ENCODE measurements around the gene FLAD1. TPM values are rescaled to one million over a fixed set of nuclear protein-coding genes. Genes with fewer than 3 reads are reported as not detected.
A peak's percentile ranks its signal among the peaks of the same experiment; 100 is the strongest.

FLAD1 gene
- total RNA-seq, 2 experiments from 2014 or later: 48.2 to 63.7 TPM

- CTCF ChIA-PET: interaction anchor here (0.7 to 2.4 kb wide), 22 partner anchors 8 to 476 kb away, joined by 3 to 14 read pairs (median 3); partner anchors contain the start of genes PMVK and SHC1
- no peak overlapping the region for H3K4me3 Mint-ChIP-seq
- H3K4me1 Mint-ChIP-seq: peaks cover 54% of the 10 kb centered on the region
- peak; percentile 59 for DNase-seq
- H3K27me3 Mint-ChIP-seq: no peaks in the 10 kb centered on the region
- H3K27ac Mint-ChIP-seq: peak overlapping the region; percentile 97
- ATAC-seq: no peak
- no peaks in the 10 kb centered on the region for H3K9me3 Mint-ChIP-seq (ENCODE audit: low read depth)
- peaks cover 2% of the 10 kb centered on the region for H3K36me3 Mint-ChIP-seq
Observed at GRCh38 chr1:154943649-154944400, 39.3 kb upstream of the FLAD1 start.

- ATAC-seq (no peak), DNase-seq (no peak)
- peaks cover 4% of the 10 kb centered on the region for H3K36me3 Mint-ChIP-seq
- CTCF ChIA-PET: interaction anchor here (0.7 to 2.4 kb wide), 24 partner anchors 8 to 477 kb away, joined by 3 to 14 read pairs (median 3); partner anchors contain the start of gene PMVK
- peak overlapping the region; percentile 97 for H3K27ac Mint-ChIP-seq
- no peaks in the 10 kb centered on the region for H3K27me3 Mint-ChIP-seq
- H3K4me3 Mint-ChIP-seq: no peak overlapping the region
- no peaks in the 10 kb centered on the region for H3K9me3 Mint-ChIP-seq (ENCODE audit: low read depth)
- peaks cover 48% of the 10 kb centered on the region for H3K4me1 Mint-ChIP-seq
Observed at GRCh38 chr1:154944401-154945159, 38.6 kb upstream of the FLAD1 start.

- H3K36me3 Mint-ChIP-seq: peaks cover 4% of the 10 kb centered on the region
- H3K27ac Mint-ChIP-seq: no peak overlapping the region
- DNase-seq (no peak), ATAC-seq (no peak)
- H3K4me3 Mint-ChIP-seq: no peak overlapping the region
- CTCF ChIA-PET: interaction anchor here (0.8 to 2.4 kb wide), 7 partner anchors 9 to 386 kb away, joined by 3 to 14 read pairs (median 3); partner anchors contain the start of gene PMVK
- H3K9me3 Mint-ChIP-seq (ENCODE audit: low read depth): no peaks in the 10 kb centered on the region
- H3K27me3 Mint-ChIP-seq: no peaks in the 10 kb centered on the region
- peaks cover 44% of the 10 kb centered on the region for H3K4me1 Mint-ChIP-seq
Observed at GRCh38 chr1:154945160-154945961, 37.8 kb upstream of the FLAD1 start.

GRCh38 chr1:154945962-154946850, 36.9 kb upstream of the FLAD1 start:
- Mint-ChIP-seq H3K27ac (peak overlapping the region; percentile 1), H3K4me3 (no peak overlapping the region), H3K4me1 (peaks cover 44% of the 10 kb centered on the region), H3K36me3 (peaks cover 9% of the 10 kb centered on the region), H3K9me3 (ENCODE audit: low read depth) (no peaks in the 10 kb centered on the region), H3K27me3 (no peaks in the 10 kb centered on the region)
- no peak for DNase-seq
- CTCF ChIA-PET: interaction anchor here (0.9 to 1.3 kb wide), 4 partner anchors 9 to 387 kb away, joined by 3 to 4 read pairs (median 3); partner anchors contain the start of gene PMVK
- no peak for ATAC-seq

- no peaks in the 10 kb centered on the region for H3K27me3 Mint-ChIP-seq
- H3K36me3 Mint-ChIP-seq: peaks cover 14% of the 10 kb centered on the region
- no peak overlapping the region for H3K27ac Mint-ChIP-seq
- no peak overlapping the region for H3K4me3 Mint-ChIP-seq
- H3K4me1 Mint-ChIP-seq: peaks cover 42% of the 10 kb centered on the region
- DNase-seq: no peak
- CTCF ChIA-PET: interaction anchor here (0.8 to 1.0 kb wide), 3 partner anchors 13 to 70 kb away, joined by 3 to 4 read pairs (median 4); partner anchors contain the start of gene PYGO2
- no peaks in the 10 kb centered on the region for H3K9me3 Mint-ChIP-seq (ENCODE audit: low read depth)
- no peak for ATAC-seq
Observed at GRCh38 chr1:154948079-154948478, 35.1 kb upstream of the FLAD1 start.

- ATAC-seq (peak; percentile 12), DNase-seq (peak; percentile 73)
- H3K9me3 Mint-ChIP-seq (ENCODE audit: low read depth): no peaks in the 10 kb centered on the region
- no peaks in the 10 kb centered on the region for H3K27me3 Mint-ChIP-seq
- H3K4me3 Mint-ChIP-seq: peak overlapping the region; percentile 67
- CTCF ChIA-PET: interaction anchor here (0.7 to 5.6 kb wide), 11 partner anchors 9 to 392 kb away, joined by 3 to 46 read pairs (median 4); partner anchors contain the start of genes ADAM15, FLAD1, PMVK and PYGO2
- H3K27ac Mint-ChIP-seq: peak overlapping the region; percentile 81
- H3K4me1 Mint-ChIP-seq: peaks cover 70% of the 10 kb centered on the region
- H3K36me3 Mint-ChIP-seq: peaks cover 14% of the 10 kb centered on the region
Observed at GRCh38 chr1:154951901-154952657, 31.1 kb upstream of the FLAD1 start.

- H3K9me3 Mint-ChIP-seq (ENCODE audit: low read depth): no peaks in the 10 kb centered on the region
- H3K27me3 Mint-ChIP-seq: no peaks in the 10 kb centered on the region
- H3K4me3 Mint-ChIP-seq: peak overlapping the region; percentile 67
- ATAC-seq (no peak), DNase-seq (no peak)
- H3K36me3 Mint-ChIP-seq: peaks cover 14% of the 10 kb centered on the region
- H3K4me1 Mint-ChIP-seq: peaks cover 73% of the 10 kb centered on the region
- CTCF ChIA-PET: interaction anchor here (0.7 to 5.6 kb wide), 11 partner anchors 9 to 393 kb away, joined by 3 to 46 read pairs (median 4); partner anchors contain the start of genes ADAM15, FLAD1, PMVK and PYGO2
- peak overlapping the region; percentile 81 for H3K27ac Mint-ChIP-seq
Observed at GRCh38 chr1:154952664-154953063, 30.5 kb upstream of the FLAD1 start.

GRCh38 chr1:154953611-154954038, 29.5 kb upstream of the FLAD1 start:
- no peaks in the 10 kb centered on the region for H3K27me3 Mint-ChIP-seq
- CTCF ChIA-PET: interaction anchor here (1.2 to 5.6 kb wide), 5 partner anchors 10 to 65 kb away, joined by 3 to 46 read pairs (median 11); partner anchors contain the start of genes FLAD1 and PMVK
- ATAC-seq: no peak
- H3K9me3 Mint-ChIP-seq (ENCODE audit: low read depth): no peaks in the 10 kb centered on the region
- no peak for DNase-seq
- peak overlapping the region; percentile 98 for H3K27ac Mint-ChIP-seq
- peaks cover 75% of the 10 kb centered on the region for H3K4me1 Mint-ChIP-seq
- peaks cover 17% of the 10 kb centered on the region for H3K36me3 Mint-ChIP-seq
- H3K4me3 Mint-ChIP-seq: peak overlapping the region; percentile 95

- CTCF ChIA-PET: interaction anchor here (1.0 to 5.6 kb wide), 11 partner anchors 9 to 130 kb away, joined by 3 to 46 read pairs (median 7); partner anchors contain the start of genes ADAM15, CKS1B, FLAD1 and LENEP
- no peak for DNase-seq
Observed at GRCh38 chr1:154954541-154954940, 28.6 kb upstream of the FLAD1 start.

GRCh38 chr1:154955039-154955717, 28.0 kb upstream of the FLAD1 start:
- peaks cover 77% of the 10 kb centered on the region for H3K4me1 Mint-ChIP-seq
- H3K4me3 Mint-ChIP-seq: peak overlapping the region; percentile 95
- H3K27me3 Mint-ChIP-seq: no peaks in the 10 kb centered on the region
- CTCF ChIA-PET: interaction anchor here (0.7 to 5.6 kb wide), 22 partner anchors 9 to 347 kb away, joined by 3 to 46 read pairs (median 4); partner anchors contain the start of genes ADAM15, CKS1B, EFNA4 and FLAD1
- peaks cover 17% of the 10 kb centered on the region for H3K36me3 Mint-ChIP-seq
- DNase-seq (peak; percentile 97), ATAC-seq (peak; percentile 89)
- peak overlapping the region; percentile 98 for H3K27ac Mint-ChIP-seq
- H3K9me3 Mint-ChIP-seq (ENCODE audit: low read depth): no peaks in the 10 kb centered on the region

More at GRCh38 chr1:154954541-154954940, 28.6 kb upstream of the FLAD1 start:
- H3K27ac Mint-ChIP-seq: peak overlapping the region; percentile 98
- peak overlapping the region; percentile 95 for H3K4me3 Mint-ChIP-seq
- no peaks in the 10 kb centered on the region for H3K9me3 Mint-ChIP-seq (ENCODE audit: low read depth)
- no peak for ATAC-seq
- no peaks in the 10 kb centered on the region for H3K27me3 Mint-ChIP-seq
- peaks cover 73% of the 10 kb centered on the region for H3K4me1 Mint-ChIP-seq
- peaks cover 17% of the 10 kb centered on the region for H3K36me3 Mint-ChIP-seq

Data from activated CD8-positive, alpha-beta memory T cell treated with anti-CD3 and anti-CD28 coated beads, Interleukin-2, amount 10 ng/mL, durations not matched to agents 7 days and 5 days (primary cell).